ENCODE results near the gene PARD3B.

DNA sequence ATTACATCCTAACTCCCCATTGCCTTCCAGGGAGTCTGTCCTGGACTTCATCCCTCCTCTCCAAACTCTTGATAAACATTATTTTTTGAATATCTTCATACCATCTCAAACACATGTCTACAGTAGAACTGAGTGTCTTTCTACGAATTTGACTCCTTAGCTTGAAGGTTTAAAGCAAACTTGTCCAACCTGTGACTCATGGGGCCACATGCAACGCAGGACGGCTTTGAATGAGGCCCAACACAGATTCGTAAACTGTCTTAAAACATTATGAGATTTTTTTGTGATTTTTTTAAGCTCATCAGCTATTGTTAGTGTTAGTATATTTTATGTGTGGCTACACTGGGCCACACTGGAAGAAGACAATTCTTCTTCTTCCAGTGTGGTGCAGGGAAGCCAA is 98.1 kb downstream of the PARD3B start:
- no peak for TF ChIP-seq GATA3 (IDR thresholded peaks at IDR 0.05; ENCODE audit: low read depth, low read length)
- no peak for TF ChIP-seq GATA2 (IDR thresholded peaks at IDR 0.05; ENCODE audit: low read depth, low read length)

All from SH-SY5Y (cell line).